Retinal pigment epithelial cell (primary cell): ENCODE results near the gene MUC6.

Experiments used
- DNase-seq: peaks from one replicate; pipeline ENCODE4 v3.0.0-alpha.2; 2010; ENCODE audit warnings: low read depth
- H3K4me3 ChIP-seq: 2 replicates; pipeline ENCODE4 v1.5.1; 2011; ENCODE audit warnings: mild to moderate bottlenecking, low read length, control low read depth, moderate library complexity
- CTCF ChIP-seq: conservative IDR thresholded peaks from 2 replicates; pipeline ENCODE4 v1.5.1; 2011; ENCODE audit warnings: low read depth, low read length, control low read depth, inconsistent platforms

Gene MUC6

DNA sequence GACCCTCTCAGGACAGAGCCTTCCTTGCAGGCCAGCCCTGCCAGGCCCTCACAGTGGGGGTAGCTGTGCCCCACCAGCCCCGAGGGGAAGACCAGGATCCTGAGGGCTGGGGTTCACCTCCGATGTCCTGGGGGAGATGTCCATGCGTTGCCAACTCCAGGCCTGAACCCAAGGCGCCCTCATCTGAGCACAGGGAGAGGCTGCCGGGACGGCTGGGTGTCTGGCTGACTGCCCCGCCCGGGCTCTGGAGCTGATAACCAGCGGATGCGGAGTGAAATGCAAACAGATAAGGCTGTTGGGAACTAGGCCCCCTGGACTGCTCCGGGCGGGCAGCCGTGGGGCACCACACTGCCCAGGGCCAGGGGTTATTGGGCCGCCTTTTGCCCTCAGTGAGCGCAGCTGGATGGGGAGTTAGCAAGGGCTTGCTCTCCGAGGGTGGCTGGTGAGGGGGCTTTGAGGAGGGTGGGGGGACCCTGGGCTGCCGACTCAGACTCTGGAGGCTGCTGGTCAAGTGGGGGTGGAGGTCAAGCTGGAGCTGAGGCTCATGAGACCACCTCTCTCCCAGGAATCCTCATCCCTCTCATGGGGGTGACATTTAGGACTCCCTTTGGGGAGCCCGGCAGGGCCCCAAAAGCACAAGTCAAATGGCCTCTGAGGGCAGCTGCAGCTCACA is 5.6 kb upstream of the MUC6 start:
- no peak overlapping the region for H3K4me3 ChIP-seq
- no peak for TF ChIP-seq CTCF
- DNase-seq, result no peak

- TF ChIP-seq CTCF, result no peak
- no peak overlapping the region for H3K4me3 ChIP-seq
- DNase-seq, result no peak
These were observed 5.0 kb upstream of the MUC6 start for GRCh38 chr11:1041471-1041870.

- no peak for TF ChIP-seq CTCF
These were observed 4.6 kb upstream of the MUC6 start for GRCh38 chr11:1041149-1041467.

DNA sequence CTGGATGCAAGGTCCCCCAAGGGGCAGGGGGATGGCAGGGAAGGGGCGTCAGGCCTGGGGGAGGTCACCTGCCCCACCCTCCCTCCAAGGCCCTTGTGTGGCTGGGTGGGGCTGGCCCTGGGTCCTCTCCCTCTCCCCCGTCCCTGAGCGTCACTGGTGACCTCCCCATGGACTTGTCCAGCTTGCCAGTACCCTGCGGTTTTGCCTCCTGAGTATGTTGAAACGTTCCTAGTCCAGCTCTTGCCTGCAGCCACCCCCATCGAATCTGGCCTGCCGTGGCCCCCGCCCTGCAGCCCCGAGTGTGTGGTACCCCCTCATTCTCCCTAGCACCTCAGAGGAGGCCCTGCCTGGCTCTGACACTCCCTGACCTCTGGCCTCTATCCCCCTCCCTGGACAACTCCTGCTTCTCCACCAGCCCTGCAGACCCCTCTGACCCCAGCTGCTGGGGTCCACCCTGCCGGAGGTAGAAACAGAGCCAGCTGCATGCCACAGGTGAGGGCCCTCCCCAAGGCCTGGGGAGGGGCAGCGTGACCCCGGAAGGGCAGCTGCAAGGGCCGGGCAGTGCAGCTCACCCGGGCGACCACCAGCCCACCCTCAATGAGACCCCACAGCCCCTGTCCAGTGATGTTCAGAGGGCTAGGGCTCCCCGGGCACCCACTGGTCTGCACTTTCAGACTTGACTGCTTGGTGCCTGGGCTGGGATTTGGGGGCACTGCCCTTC is 4.1 kb upstream of the MUC6 start:
- DNase-seq, result no peak
- TF ChIP-seq CTCF, result no peak
- no peak overlapping the region for H3K4me3 ChIP-seq

More at GRCh38 chr11:1041149-1041467, 4.6 kb upstream of the MUC6 start:
- DNase-seq, result no peak
- H3K4me3 ChIP-seq, result no peak overlapping the region

DNA sequence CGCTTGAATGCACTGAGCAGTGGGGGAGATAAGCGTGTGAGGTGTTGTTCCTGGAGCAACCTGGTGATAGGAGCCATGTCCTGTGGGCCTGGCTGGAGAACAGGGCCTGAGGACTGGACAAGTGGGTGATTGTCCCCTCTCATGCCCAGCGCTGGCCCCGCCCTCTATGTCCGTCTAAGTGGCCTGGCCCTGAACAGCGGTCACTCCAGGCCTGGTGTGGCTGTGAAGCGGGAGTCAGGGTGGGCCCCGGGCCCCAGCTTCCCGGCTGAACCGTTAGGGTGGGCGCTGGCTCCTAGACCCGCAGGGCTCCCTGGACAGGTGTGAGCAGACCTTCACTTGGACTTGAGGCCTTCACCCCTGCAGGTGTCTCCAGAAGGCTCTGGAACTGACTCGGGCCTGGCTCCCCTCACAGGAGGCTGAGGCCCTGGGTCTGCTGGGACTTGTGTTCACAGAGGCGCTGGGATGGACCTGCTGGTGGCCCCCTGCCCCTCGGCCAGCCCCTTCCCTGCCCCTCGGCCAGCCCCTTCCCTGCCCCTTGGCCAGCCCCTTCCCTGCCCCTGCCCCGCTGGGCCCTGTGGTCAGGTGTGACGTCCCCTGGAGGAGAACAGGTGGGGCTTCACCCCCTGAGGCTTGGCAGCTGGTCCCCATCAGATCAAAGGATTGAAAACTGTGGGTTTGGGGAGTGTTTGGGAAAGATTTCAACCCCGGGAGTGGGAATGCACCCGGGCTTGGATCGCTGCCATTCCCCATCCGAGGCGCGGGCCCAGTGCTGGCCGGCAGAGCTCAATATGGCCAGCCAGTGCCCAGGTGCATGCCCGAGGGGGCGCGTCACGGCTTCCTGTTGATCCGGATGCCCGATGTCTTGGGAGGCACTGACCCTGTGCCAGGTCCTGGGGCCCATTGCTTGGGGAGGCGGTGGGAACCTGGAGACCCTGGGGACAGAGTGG is 3.2 kb upstream of the MUC6 start:
- no peak for DNase-seq
- TF ChIP-seq CTCF, result no peak
- no peak overlapping the region for H3K4me3 ChIP-seq

GRCh38 chr11:1038921-1039320 is 2.4 kb upstream of the MUC6 start:
- no peak overlapping the region for H3K4me3 ChIP-seq
- DNase-seq, result no peak
- TF ChIP-seq CTCF, result no peak
